ENCODE results near the gene PRKACG.
"Not testable (repeated sequence)": the region's sequence is repeated elsewhere in the genome, so short reads cannot be mapped to it uniquely, and the experiment has no call there.

PRKACG gene

DNA sequence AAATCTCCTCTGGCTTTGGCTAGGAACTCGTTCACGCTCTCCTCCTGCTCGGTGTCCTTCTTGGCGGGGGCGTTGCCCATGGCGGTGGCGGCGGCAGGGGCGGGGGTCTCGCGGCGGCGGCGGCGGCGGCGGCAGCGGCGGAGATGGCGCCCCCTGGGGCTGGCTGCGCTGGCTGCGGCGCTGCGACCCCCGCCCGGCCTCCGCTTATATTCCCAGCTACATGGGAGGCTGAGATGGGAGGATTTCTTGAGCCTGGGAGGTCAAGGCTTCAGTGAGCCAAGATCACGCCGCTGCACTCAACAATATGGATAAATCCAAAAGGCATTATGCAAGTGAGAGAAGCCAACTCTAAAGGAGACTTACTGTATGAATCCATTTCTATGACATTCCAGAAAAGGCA is at the start of gene PRKACG:
TSS of gene PRKACG (minus strand) at position 101 of the 400 bp plus-strand sequence. CDS start at position 80, 21 bp downstream.
- no peak for DNase-seq

DNA sequence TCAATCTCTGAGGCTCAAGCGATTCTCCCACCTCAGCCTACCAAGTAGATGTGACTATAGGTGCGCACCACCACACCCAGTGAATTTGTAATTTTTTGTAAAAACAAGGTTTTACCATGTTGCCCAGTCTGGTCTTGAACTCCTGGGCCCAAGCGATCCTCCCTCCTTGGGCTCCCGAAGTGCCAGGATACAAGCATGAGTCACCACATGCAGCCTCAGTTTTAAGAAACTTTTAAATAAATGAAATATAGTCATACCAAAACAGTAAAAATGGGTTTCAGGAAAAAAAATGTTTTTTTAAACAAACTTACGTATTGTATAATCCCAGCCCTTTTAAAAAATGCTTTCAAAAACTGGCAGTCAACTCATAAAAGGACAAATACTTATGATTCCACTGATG is 48.3 kb upstream of the PRKACG start:
- DNase-seq, result no peak

DNA sequence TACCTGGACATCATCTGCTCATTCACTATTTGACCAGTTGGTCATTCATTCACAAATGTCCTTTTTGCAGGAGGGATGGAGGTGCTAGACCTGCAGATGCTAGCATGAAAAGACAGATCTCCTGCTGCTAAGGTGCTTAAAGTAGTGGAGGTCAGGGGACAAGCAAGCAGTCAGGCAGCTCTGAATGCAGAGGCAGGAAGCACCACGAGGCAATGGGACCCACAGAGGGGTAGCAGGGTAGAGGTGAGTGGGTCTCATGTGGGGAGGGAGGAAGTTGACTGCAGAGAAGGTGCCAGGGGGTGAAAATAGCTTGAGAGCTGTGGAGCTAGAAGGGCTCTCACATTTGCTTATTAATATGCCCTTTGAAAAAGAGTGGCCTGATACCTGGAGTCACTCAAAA is 46.9 kb upstream of the PRKACG start:
- no peak for DNase-seq

DNA sequence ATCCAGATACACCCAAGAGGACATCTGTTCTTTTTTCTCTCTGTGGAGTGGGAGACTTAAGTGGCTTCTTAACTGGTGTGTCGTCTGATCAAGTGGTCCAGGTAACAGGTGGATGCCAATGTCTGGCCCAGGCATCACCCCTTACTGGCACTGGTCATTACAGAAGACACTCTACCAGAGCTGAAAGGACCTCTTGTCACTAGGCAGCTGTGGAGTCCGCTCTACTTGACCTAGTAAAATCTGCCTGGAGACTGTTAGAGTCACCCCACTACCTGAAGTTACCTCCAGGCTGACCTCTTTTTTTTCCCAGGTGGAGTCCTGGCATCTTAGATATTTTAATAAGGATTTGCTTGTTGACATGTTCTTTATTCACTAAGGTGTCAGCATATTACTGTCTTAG is 44.2 kb upstream of the PRKACG start:
- DNase-seq, result no peak

DNA sequence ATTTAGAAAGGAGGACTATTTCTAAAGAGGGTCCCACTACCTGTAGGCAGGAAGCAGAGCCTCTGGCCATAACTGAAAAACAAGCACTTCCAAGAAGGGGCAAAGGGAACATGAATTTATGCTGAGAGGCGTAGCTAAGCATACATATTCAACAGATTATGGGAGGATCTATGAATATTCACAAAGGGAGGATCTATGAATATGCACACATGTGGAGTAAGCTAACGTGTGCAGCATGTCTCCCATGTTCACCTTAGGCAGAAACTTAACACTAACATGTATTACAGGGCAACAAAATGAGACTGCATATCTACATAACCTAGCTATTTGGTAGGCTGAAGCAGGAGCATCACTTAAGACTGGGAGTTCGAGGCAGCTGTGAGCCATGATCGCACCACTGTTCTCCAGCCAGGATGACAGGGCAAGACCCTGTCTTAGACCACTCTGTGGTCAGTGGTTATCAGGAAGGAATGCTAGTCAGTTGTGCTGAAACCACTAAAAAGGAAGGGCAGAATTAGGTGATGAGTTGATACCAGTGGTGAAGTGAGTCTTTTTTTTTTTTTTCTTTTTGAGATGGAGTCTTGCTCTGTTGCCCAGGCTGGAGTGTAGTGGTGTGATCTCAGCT is 42.4 kb upstream of the PRKACG start:
- no peak for DNase-seq

DNA sequence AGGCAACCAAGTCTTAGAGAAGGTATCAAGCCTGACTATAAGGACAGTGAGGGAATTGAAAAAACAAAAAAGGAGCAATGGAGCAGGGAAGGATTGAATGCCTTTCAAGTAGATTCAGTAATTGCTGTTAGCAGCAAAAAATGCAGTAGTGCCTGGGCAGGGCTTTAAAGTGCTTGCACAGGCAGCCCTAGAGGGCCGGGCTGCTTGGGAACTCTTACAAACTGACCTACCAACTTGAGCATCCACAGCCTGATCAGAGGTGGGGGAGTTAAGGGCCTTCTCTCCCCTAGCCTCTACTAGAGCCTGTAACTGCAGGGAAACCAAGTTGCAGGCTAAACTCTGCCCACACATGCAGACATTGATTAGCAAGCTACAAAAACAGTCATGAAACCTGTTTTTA is 41.1 kb upstream of the PRKACG start:
- DNase-seq, result no peak

DNA sequence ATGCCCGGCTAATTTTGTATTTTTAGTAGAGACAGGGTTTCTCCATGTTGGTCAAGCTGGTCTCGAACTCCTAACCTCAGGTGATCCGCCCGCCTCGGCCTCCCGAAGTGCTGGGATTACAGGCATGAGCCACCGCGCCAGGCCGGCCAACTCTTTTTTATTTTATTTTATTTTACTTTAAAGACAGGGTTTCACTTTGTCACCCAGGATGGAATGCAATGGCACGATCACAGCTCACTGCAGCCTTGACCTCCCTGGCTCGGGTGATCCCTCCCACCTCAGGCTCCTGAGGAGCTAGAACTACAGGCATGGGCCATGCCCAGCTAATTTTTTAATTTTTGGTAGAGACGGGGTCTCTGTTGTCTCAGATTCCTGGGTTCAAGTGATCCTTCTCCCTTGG is 37.0 kb upstream of the PRKACG start:
- not testable (repeated sequence) for DNase-seq

DNA sequence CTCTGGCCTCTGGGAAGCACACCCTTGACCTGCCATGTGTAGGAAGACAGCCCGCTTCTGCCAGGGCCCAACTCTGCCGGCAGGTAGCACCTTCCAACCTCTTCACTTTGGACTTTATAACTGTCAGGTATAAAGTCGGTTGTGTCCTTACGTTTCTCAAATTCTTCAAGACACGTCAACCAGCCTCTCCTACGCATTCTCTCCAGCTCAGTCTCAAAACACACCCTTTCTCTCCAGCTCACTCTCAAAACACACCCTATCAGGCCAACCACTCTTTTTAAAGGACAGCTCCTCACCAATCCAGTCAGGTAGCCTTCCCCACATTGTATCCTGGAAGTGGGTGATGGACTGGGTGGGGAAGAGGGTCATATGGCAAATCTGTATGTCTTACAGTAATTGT is 35.2 kb upstream of the PRKACG start:
- no peak for DNase-seq

DNA sequence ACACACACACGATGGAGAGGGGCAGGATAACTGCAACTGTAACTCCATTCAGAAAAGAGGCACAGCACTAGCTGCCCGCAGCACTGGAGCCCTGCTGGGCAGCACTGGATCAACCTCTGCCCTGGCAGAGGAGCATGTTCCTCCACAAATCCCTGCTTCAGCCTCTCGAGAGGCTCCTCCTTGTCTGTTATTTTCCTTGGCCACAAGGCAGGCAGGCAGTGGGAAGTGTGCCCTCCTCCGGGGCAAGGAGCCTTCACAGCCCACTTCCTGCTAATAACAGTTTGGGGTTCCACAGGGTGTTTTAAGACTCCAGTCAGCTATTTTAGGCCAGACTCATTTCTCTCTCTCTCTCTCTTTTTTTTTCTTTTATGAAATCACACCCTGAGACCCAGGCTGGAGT is 33.5 kb upstream of the PRKACG start:
- no peak for DNase-seq

DNA sequence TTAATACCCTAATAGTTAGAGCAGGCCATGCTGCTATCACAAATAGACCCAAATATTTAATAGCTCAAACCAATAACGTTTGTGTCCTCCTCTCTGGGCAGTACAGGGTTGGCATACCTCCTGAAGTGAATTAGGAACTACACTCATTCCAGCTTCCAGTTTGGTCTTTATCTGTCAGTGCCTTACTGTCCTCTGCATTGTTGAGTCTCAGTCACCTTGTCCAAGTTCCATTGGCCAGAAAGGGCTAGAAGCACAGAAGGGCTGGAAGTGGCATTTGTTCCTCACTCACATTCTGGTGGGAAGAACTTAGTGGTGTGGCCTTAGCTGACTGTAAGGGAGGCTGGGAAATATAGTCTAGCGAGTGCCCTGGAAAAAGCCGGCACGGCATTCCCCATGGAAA is 32.8 kb upstream of the PRKACG start:
- no peak for DNase-seq

DNA sequence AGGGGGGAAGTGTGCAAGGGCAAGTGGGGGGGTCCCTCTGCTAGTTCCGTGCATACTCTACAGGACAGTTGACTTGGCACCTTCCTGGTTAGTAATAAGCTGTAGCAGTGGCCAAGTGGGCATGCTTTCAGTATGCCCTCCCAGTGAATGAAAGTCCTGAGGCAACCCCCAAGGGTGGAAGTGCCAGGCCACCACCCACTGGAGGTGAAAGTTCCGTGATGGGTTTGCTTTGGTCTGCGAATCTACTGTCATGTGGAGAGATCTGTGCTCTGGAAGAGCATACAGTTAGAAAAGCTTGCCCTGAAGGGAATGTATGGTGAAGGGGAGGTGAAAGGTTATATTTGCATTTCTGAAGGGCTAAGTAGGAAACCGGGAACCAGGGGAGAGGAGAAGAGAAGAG is 31.9 kb upstream of the PRKACG start:
- no peak for DNase-seq

DNA sequence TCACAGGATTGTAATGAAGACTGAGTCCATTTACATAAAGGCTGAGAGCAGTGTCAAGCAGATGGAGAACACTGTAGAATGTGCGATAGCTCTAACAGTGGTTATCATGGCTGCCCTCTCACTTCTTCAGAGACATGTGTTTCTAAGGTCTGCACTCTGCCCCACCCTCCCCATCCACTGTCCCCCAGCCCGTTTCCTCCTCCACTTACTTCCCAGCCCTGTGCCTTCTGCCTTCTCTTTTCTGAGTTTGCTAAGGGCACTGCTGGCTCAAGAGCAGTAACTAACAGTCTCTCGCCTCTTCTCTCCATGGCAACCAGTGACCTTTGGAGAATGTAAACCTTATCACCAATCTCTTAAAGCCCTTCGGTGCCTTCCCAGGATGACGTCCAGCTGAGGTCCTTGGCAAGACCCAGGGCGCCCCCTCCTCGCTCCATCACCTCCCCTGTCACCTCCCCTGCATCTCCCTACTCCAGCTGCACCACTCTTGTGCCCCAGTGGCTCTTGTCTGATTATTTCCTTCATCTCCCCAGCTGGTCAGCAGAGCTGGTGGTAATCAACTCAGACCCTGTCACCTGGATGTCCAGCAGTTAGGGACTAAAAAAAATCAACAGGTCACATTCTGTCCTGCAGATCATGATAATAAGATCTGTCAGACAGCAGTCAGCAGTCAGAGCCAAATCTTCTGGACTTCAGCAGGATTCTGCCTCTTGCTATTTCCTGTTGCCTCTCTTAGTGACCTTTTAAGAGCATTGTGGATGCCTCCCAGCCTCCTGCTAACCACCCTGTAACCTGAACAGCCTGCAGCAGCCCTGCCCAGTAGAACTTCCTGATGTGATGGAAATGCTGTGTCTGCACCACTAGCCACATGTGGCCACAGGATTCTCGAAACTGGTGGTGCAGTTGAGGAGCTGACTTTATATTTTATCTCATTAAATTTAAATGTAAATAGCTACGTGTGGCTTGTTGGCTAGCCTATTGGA is 30.6 kb upstream of the PRKACG start:
- DNase-seq, result no peak

DNA sequence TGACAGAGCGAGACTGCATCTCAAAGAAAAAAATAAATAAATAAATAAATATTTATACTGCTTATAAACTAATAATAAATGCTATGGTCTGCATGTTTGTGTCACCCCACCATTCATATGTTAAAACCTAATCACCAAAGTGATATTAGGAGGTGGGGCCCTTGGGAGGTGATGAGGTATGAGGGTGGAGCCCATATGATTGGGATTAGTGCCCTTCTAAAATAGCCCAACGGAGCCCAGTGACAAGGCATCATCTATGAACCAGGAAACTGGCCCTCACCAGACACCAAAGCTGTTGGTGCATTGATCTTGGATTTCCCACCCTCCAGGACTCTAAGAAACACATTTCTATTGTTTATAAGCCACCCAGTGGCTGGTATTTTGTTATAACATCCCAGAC is 26.7 kb upstream of the PRKACG start:
- DNase-seq, result no peak

DNA sequence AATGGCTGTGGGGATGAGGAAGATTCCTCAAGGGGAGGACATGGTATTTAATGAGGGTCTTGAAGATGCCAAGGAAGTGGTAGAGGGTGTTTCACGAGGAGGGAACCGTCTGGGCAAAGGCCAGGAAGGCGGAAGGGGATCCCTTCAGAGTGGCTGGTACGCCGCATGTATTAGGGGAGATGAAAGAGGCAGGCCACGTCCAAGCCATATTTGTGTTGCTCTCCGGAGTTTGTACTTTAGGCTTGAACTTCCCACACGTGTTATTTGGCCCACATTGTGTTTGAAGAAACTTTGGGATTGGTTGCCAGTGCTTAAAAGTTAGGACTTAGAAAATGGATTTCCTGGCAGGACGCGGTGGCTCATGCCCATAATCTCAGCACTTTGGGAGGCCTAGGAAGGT is 22.9 kb upstream of the PRKACG start:
- DNase-seq, result no peak

DNA sequence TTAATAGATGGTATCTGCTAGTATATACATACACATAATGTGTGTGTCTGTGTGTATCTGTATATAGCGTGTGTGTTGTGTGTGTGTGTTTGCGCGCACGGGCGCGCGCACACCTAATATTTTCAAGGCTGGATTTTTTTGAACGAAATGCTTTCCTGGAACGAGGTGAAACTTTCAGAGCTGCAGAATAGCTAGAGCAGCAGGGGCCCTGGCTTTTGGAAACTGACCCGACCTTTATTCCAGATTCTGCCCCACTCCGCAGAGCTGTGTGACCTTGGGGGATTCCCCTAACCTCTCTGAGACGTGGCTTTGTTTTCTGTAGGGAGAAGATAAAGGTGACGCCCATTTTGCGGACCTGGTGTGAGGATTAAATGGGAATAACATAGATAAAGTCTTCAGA is 22.4 kb upstream of the PRKACG start:
- no peak for DNase-seq

DNA sequence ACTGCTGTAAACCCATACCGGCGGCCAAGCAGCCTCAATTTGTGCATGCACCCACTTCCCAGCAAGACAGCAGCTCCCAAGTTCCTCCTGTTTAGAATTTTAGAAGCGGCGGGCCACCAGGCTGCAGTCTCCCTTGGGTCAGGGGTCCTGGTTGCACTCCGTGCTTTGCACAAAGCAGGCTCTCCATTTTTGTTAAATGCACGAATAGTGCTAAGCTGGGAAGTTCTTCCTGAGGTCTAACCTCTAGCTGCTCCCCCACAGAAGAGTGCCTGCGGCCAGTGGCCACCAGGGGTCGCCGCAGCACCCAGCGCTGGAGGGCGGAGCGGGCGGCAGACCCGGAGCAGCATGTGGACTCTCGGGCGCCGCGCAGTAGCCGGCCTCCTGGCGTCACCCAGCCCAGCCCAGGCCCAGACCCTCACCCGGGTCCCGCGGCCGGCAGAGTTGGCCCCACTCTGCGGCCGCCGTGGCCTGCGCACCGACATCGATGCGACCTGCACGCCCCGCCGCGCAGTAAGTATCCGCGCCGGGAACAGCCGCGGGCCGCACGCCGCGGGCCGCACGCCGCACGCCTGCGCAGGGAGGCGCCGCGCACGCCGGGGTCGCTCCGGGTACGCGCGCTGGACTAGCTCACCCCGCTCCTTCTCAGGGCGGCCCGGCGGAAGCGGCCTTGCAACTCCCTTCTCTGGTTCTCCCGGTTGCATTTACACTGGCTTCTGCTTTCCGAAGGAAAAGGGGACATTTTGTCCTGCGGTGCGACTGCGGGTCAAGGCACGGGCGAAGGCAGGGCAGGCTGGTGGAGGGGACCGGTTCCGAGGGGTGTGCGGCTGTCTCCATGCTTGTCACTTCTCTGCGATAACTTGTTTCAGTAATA is 21.8 kb upstream of the PRKACG start, which contains the start of gene FXN:
TSS of gene FXN (plus strand) at position 315 of the 871 bp plus-strand sequence. CDS start at position 346, 31 bp downstream.
- peak; percentile 57 to 77 (median 68) for DNase-seq

DNA sequence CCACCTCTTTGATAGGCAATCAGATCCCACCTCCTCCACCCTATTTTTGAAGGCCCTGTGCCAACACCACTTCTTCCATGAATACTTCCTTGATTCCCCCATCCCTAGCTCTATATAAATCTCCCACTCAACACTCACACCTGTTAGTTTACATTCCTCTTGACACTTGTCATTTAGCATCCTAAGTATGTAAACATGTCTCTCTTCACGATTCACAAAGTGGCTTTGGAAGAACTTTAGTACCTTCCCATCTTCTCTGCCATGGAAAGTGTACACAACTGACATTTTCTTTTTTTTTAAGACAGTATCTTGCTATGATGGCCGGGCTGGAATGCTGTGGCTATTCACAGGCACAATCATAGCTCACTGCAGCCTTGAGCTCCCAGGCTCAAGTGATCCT is 20.2 kb upstream of the PRKACG start:
- no peak for DNase-seq

DNA sequence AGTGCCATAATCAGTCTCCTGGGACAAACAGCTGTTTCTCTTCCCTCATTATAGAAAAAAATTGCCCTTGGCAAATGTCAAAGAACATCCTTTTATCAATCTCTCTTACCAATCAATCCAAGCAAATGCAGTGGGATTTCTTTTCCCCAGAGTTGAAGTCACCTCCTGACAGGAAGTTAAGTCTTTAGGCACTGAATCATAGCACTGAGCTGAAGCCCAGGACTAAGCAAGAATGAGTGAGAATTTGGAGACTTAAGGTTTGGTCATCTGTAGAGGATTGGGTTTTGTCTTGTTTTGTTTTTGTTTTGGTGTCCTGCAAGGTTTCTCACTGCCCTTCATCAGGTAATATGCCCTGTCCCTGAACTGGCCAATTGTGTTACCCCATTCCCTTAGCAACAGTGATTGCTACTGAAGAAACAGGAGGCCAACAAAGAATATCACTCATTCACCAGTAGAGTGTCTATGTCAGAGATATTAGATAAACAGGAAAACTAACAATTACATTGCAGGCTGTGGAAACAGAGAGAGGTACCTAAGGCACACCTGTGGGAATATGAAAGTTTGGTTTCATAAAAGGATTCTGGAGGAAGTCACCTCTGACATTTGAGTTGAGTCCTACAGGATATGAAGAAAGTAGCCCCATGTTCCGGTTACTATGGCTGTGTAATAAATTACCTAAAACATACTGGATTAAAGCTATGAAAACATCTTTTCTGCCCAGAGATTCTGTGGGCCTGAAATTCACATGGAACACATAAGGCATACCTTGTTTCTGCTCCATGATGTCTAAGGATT is 17.1 kb upstream of the PRKACG start:
- no peak for DNase-seq

DNA sequence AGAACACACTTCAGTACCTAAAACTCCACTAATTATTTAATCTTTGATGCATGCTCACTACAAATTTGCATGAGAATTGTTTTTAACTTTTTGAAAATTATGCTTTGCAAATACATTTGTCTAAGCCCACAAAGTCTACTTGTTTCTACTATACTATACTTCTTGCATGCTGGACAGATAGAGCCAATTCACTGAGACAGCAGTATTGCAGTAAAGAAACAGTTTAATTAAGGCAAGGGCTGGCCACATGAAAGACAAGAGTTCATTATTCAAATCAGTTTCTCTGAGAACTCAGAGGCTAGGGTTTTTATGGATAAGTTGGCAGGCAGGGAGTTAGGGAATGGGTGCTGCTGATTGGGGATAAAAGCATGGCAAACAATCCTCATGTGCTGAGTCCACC is 15.6 kb upstream of the PRKACG start:
- no peak for DNase-seq

DNA sequence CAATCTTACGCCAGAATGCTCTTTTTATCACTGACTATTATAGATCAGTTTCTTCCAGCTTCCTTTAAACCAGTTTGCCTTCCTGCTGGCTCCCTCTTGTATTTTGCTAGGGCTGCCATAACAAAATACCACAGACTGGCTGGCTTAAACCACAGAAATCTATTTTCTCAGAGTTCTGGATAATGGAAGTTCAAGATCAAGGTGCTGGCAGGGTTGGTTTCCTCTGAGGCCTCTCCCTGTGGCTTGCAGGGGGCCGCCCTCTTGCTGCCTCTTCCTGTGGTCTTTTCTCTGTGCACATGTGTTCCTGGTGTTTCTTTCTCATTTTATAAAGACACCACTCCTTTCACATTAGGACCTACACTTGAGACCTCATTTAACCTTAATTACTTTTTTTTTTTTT is 14.8 kb upstream of the PRKACG start:
- DNase-seq, result peak in 1 of 4 experiments; percentile 15

DNA sequence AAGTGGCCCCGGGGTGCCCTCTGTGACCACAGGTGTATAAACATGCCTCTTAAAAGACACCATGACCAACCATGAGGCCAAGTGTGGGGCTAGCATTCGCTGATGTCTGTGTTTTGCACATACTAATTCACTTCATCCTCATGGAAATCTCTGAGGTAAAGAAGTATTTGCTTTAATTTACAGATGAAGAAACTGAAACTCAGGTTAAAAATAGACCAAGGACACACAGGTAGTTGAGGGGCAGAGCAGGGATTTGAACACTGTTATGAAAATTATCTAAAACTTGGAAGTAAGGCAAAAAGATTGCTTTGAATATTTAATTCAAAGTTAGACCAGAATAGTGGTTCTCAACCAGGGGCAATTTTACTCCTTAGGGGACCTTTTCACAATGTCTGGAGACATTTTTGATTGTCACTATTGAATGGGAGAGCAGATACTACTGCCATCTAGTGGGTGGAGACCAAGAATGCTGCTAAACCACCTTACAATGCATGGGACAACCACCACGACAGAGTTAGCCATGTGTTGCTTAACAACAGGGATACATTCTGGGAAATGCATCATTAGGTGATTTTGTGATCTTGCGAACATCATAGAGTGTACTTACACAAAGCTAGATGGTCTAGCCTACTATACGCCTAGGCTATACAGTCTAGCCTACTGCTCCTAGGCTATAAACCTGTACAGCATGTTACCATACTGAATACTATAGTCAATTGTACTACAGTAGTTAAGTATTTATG is 13.6 kb upstream of the PRKACG start:
- DNase-seq, result no peak

DNA sequence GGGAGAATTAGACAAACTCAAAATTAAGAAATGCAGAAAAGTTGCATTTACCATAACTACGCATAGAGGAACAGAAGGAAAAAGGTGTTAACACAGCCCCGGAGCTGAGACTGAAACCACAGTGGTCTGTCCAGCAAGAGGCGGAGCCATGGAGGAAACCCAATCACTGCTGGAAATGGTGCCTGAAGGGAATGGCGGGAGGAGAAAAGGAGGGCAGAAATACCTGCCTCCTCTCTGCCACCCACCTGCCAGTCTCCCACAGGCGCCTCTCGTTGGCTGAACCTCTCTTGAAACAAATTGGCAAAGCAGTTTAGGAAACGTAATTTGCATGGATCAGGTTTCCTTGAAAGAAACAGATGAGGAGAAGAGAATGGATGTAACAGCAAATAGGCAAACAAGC is 9.7 kb upstream of the PRKACG start:
- no peak for DNase-seq

All from activated naive CD4-positive, alpha-beta T cell (primary cell).